ENCODE results near the gene PTPN5.

DNA sequence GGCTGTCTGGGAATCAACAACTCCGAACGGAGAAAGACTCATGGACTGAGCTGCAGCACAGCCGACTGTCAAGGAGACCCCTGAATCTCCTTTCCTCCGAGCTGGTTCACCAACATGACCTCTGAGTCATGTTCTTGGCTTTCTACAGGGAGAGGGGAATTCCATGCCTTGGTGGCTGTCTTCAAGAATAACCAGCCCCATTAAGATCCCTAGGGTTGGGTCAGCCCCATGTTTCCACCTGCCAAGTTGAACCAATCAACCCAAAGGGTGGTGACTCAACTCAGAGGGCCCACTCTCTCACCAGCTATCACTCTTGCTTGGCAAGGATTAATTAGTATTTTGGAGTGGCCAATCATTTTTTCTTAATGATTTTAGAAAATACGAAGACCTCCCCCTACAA is 37.3 kb downstream of the PTPN5 start:
- TF ChIP-seq, protein P1, sequence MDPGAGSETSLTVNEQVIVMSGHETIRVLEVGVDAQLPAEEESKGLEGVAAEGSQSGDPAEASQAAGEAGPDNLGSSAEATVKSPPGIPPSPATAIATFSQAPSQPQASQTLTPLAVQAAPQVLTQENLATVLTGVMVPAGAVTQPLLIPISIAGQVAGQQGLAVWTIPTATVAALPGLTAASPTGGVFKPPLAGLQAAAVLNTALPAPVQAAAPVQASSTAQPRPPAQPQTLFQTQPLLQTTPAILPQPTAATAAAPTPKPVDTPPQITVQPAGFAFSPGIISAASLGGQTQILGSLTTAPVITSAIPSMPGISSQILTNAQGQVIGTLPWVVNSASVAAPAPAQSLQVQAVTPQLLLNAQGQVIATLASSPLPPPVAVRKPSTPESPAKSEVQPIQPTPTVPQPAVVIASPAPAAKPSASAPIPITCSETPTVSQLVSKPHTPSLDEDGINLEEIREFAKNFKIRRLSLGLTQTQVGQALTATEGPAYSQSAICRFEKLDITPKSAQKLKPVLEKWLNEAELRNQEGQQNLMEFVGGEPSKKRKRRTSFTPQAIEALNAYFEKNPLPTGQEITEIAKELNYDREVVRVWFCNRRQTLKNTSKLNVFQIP (CRISPR knock-in tag; IDR thresholded peaks at IDR 0.05; ENCODE audit: borderline replicate concordance, low read depth): no peak
- TF ChIP-seq CREB5 (CRISPR knock-in tag; IDR thresholded peaks at IDR 0.05; ENCODE audit: low read depth) (no peak), CSRNP3 (CRISPR knock-in tag; IDR thresholded peaks at IDR 0.05) (no peak), ISL1 (CRISPR knock-in tag; IDR thresholded peaks at IDR 0.05) (no peak), ARNTL (CRISPR knock-in tag; IDR thresholded peaks at IDR 0.05; ENCODE audit: borderline replicate concordance, low read depth) (no peak), ZFP30 (CRISPR knock-in tag; IDR thresholded peaks at IDR 0.05) (no peak), TSHZ2 (CRISPR knock-in tag; IDR thresholded peaks at IDR 0.05) (no peak), PPARA (CRISPR knock-in tag; IDR thresholded peaks at IDR 0.05; ENCODE audit: borderline replicate concordance) (no peak)
- TF ChIP-seq, protein P2, sequence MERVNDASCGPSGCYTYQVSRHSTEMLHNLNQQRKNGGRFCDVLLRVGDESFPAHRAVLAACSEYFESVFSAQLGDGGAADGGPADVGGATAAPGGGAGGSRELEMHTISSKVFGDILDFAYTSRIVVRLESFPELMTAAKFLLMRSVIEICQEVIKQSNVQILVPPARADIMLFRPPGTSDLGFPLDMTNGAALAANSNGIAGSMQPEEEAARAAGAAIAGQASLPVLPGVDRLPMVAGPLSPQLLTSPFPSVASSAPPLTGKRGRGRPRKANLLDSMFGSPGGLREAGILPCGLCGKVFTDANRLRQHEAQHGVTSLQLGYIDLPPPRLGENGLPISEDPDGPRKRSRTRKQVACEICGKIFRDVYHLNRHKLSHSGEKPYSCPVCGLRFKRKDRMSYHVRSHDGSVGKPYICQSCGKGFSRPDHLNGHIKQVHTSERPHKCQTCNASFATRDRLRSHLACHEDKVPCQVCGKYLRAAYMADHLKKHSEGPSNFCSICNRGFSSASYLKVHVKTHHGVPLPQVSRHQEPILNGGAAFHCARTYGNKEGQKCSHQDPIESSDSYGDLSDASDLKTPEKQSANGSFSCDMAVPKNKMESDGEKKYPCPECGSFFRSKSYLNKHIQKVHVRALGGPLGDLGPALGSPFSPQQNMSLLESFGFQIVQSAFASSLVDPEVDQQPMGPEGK (CRISPR knock-in tag; IDR thresholded peaks at IDR 0.05; ENCODE audit: borderline replicate concordance): no peak

All from SK-N-SH treated with all-trans-retinoic acid at 6 μM for 48 hours (cell line).